K562 (cell line): ENCODE measurements around the gene ADD3. TPM values are rescaled to one million over a fixed set of nuclear protein-coding genes. Genes with fewer than 3 reads are reported as not detected.

Experiments
- BRD4 ChIP-seq: fragments of 200-600 bp; sonication (generic); IDR thresholded peaks from 2 replicates; pipeline ENCODE4 v1.6.1; 2017; ENCODE audit warnings: inconsistent platforms
- CBX2 ChIP-seq: fragments of 200-600 bp; sonication (generic); IDR thresholded peaks from one replicate; pipeline ENCODE4 v1.6.1; 2012; ENCODE audit warnings: mild to moderate bottlenecking, low read length, inconsistent platforms; ENCODE audit not compliant: insufficient read depth, poor library complexity, severe bottlenecking
- EGR1 ChIP-seq: fragments of 450-650 bp; conservative IDR thresholded peaks from 2 replicates; pipeline ENCODE4 v1.6.1; 2017; ENCODE audit warnings: mild to moderate bottlenecking
- FOS ChIP-seq: IDR thresholded peaks from 3 replicates; pipeline ENCODE4 v1.6.1; 2011; ENCODE audit not compliant: insufficient read length; ENCODE audit errors: extremely low read depth
- MCM2 ChIP-seq: fragments of 450-650 bp; IDR thresholded peaks from 2 replicates; pipeline ENCODE4 v1.6.1; 2017; ENCODE audit warnings: low read depth, mild to moderate bottlenecking
- MTA3 ChIP-seq: fragments of 450-650 bp; formaldehyde crosslinking; IDR thresholded peaks from 2 replicates; pipeline ENCODE4 v1.6.1; 2017; ENCODE audit warnings: mild to moderate bottlenecking, borderline replicate concordance
- POLR2G ChIP-seq: fragments of 200-400 bp; formaldehyde crosslinking; IDR thresholded peaks from 2 replicates; pipeline ENCODE4 v1.6.1; 2017; ENCODE audit warnings: low read depth, mild to moderate bottlenecking, antibody characterized with exemption, low read length, moderate library complexity
- STAT5A ChIP-seq: IDR thresholded peaks from 2 replicates; pipeline ENCODE4 v1.6.1; 2012; ENCODE audit warnings: low read length, inconsistent platforms, borderline replicate concordance
- ZNF239 ChIP-seq: fragments of 250-450 bp; sonication (Bioruptor Pico); IDR thresholded peaks from 2 replicates; pipeline ENCODE4 v1.4.0; 2020; ENCODE audit warnings: mild to moderate bottlenecking
- polyA plus RNA-seq, 8 experiments: library from polyadenylated mRNA; depleted of rRNA in 4 of 8; stranded (reverse) in 5 of 8; unstranded in 3 of 8; fragments of >200 nt; fragmentation: Nextera tagmentation in 2 of 8; fragmentation: Illumina TruSeq in 1 of 8; extraction: Ambion mirVana in 2 of 8; extraction: Trizol in 1 of 8; gene quantifications; 2 replicates each; pipeline versions ENCODE4 v1.2.1 to v1.2.3, GENCODE V29; 2011 to 2014; ENCODE audit warnings: inconsistent platforms in 1 of 8, missing spikeins in 1 of 8
- total RNA-seq, 7 experiments: library from RNA; depleted of rRNA in 6 of 7; stranded (reverse); fragments of >200 nt in 6 of 7; fragmentation: Illumina TruSeq in 2 of 7; extraction: Trizol in 2 of 7; gene quantifications; 2 replicates each; pipeline versions ENCODE4 v1.2.1 to v1.2.3, GENCODE V29; 2011 to 2021; ENCODE audit warnings: low replicate concordance in 1 of 7
- TF ChIP-seq, protein P1 (sequence below), 2 experiments: fragments of 450-650 bp; IDR thresholded peaks; 2 replicates each; pipeline ENCODE4 v1.6.1; 2016; ENCODE audit warnings: mild to moderate bottlenecking in 2 of 2, borderline replicate concordance in 1 of 2, low read depth in 1 of 2, moderate library complexity in 1 of 2
- TF ChIP-seq, protein P2 (sequence below): fragments of 450-650 bp; IDR thresholded peaks from 2 replicates; pipeline ENCODE4 v1.6.1; 2017; ENCODE audit warnings: antibody characterized with exemption, mild to moderate bottlenecking

The ADD3 gene
- total and polyA plus RNA-seq, 9 of the 15 experiments (the other 6 are each of a cell fraction or from before 2014, with no cell fraction given) = 13.2 to 125 (median 31.7) TPM

DNA sequence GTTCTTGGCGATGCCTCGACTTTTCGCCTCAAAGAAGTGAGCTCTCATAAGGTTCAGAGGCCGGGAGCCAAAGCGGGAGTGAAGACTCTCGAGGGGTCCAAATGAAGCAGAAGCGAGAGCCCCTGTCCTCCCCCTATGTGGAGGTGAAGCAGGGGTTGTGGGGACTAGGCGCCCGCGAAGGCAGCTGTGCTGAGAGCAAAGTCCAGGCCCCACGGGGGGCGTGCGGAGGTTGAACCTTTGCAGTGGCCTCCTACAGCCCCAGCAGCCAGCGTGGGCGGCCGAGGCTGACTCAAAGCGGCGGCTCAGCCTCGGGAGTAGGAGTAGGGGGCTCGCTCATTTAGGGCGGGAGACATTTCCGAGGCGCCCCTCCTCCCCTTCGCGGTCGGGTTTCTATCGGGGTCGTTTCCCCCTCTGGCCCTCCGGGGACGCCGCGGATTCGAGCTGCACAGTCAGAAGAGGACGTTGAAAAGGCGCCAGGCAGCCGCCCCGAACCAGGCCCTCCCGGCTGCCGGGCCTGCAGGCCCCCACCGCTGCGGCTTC, 553 bp upstream of the ADD3 start (continued):
- TF ChIP-seq, protein P1, sequence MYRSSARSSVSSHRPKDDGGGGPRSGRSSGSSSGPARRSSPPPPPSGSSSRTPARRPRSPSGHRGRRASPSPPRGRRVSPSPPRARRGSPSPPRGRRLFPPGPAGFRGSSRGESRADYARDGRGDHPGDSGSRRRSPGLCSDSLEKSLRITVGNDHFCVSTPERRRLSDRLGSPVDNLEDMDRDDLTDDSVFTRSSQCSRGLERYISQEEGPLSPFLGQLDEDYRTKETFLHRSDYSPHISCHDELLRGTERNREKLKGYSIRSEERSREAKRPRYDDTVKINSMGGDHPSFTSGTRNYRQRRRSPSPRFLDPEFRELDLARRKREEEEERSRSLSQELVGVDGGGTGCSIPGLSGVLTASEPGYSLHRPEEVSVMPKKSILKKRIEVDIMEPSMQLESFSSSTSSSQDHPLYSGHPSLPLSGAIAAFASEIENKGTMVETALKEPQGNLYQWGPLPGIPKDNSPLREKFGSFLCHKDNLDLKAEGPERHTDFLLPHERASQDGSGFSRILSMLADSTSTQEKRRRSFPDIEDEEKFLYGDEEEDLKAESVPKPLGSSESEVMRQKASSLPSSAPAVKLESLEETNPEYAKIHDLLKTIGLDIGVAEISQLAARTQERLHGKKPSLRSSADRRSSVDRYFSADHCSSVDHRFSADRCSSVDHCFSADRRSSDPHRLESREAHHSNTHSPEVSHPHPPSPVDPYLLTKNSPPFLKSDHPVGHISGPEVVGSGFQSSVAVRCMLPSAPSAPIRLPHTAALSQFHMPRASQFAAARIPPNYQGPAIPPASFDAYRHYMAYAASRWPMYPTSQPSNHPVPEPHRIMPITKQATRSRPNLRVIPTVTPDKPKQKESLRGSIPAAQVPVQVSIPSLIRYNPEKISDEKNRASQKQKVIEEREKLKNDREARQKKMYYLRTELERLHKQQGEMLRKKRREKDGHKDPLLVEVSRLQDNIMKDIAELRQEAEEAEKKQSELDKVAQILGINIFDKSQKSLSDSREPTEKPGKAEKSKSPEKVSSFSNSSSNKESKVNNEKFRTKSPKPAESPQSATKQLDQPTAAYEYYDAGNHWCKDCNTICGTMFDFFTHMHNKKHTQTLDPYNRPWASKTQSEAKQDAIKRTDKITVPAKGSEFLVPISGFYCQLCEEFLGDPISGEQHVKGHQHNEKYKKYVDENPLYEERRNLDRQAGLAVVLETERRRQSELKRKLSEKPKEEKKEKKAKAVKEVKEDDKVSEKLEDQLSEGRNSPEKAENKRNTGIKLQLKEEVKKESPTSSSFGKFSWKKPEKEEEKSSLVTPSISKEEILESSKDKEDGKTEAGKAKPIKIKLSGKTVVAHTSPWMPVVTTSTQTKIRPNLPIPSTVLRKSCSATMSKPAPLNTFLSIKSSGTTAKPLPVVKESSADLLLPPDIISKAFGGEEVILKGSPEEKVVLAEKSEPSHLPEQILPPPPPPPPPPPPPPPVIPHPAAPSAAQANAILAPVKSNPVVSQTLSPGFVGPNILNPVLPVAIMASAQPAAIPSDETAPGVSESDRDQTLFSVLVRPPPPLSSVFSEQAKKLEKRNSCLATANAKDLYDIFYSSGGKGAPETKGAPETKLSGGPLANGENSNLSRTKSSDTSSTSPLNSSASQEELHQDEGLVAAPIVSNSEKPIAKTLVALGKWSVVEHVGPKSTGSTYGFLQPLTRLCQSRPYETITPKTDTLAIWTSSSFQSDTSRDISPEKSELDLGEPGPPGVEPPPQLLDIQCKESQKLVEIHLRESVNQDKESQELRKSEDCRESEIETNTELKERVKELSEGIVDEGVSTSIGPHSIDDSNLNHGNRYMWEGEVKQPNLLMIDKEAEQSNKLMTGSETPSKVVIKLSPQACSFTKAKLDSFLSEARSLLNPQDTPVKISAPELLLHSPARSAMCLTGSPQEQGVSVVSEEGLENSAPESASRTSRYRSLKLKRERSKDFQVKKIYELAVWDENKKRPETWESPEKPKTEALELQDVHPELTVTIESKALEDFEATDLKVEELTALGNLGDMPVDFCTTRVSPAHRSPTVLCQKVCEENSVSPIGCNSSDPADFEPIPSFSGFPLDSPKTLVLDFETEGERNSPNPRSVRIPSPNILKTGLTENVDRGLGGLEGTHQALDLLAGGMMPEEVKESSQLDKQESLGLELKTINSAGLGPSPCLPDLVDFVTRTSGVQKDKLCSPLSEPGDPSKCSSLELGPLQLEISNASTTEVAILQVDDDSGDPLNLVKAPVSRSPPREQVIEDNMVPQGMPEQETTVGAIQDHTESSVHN (IDR thresholded peaks at IDR 0.05; ENCODE audit: borderline replicate concordance in 1 of 2, low read depth in 1 of 2) = no peak
- no peak for TF ChIP-seq ZNF239 (CRISPR knock-in tag)
- TF ChIP-seq, protein P2, sequence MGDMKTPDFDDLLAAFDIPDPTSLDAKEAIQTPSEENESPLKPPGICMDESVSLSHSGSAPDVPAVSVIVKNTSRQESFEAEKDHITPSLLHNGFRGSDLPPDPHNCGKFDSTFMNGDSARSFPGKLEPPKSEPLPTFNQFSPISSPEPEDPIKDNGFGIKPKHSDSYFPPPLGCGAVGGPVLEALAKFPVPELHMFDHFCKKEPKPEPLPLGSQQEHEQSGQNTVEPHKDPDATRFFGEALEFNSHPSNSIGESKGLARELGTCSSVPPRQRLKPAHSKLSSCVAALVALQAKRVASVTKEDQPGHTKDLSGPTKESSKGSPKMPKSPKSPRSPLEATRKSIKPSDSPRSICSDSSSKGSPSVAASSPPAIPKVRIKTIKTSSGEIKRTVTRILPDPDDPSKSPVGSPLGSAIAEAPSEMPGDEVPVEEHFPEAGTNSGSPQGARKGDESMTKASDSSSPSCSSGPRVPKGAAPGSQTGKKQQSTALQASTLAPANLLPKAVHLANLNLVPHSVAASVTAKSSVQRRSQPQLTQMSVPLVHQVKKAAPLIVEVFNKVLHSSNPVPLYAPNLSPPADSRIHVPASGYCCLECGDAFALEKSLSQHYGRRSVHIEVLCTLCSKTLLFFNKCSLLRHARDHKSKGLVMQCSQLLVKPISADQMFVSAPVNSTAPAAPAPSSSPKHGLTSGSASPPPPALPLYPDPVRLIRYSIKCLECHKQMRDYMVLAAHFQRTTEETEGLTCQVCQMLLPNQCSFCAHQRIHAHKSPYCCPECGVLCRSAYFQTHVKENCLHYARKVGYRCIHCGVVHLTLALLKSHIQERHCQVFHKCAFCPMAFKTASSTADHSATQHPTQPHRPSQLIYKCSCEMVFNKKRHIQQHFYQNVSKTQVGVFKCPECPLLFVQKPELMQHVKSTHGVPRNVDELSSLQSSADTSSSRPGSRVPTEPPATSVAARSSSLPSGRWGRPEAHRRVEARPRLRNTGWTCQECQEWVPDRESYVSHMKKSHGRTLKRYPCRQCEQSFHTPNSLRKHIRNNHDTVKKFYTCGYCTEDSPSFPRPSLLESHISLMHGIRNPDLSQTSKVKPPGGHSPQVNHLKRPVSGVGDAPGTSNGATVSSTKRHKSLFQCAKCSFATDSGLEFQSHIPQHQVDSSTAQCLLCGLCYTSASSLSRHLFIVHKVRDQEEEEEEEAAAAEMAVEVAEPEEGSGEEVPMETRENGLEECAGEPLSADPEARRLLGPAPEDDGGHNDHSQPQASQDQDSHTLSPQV = 0 out of 2 replicates have a peak, but pooled peaks have one; percentile 23
- peak; percentile 96 for TF ChIP-seq EGR1
- TF ChIP-seq STAT5A = no peak
- peak; percentile 76 for TF ChIP-seq POLR2G
- TF ChIP-seq MCM2 = no peak
- TF ChIP-seq FOS = no peak
- no peak for TF ChIP-seq CBX2
- TF ChIP-seq MTA3 = 0 out of 2 replicates have a peak, but pooled peaks have one; percentile 25
- no peak for TF ChIP-seq BRD4
